A673 (cell line): ENCODE data around the gene HIGD1B.

ENCODE experiments used
- EZH2 ChIP-seq: fragments of 200-600 bp; sonication (generic); IDR thresholded peaks from 2 replicates; pipeline ENCODE4 v1.6.1; 2017; ENCODE audit warnings: borderline replicate concordance, low read depth, mild to moderate bottlenecking, mixed read lengths, antibody characterized with exemption, low read length; ENCODE audit not compliant: poor library complexity, severe bottlenecking
- TF ChIP-seq, protein P1 (sequence below): fragments of 300-800, 200-600 bp; sonication (generic); conservative IDR thresholded peaks from 2 replicates; pipeline ENCODE4 v1.5.1; 2017; ENCODE audit warnings: low read depth, mild to moderate bottlenecking, antibody characterized with exemption, low read length, moderate library complexity, mixed read lengths

DNA sequence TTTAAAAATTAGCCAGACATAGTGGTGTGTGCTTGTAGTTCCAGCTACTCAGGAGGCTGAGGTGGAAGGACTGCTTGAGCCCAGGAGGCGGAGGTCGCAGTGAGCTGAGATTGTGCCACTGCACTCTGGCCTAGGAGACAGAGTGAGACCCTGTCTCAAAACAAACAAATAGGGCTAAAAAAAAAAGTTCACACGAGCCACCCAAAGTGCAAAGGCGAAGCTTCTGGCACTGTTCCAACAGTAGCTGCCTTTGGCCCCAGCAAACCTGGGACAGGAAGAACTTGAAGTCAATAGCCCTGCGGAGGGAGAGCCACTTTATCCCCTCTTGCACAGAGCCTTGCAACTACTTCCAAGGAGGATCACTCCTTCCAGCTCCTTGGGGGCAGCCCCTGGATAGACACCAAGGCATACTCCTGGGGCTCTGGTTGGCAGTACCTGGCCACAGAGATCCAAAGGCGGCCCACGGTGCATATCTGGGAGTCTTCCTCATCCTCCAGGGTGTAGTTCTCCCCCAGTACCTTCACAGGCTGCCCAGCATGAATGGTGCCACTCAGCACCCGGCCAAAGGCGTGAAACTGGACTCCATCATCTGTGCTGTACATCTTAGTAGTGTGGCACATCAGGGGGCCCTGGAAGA is 14.7 kb downstream of the HIGD1B start:
- no peak for TF ChIP-seq EZH2
- TF ChIP-seq, protein P1, sequence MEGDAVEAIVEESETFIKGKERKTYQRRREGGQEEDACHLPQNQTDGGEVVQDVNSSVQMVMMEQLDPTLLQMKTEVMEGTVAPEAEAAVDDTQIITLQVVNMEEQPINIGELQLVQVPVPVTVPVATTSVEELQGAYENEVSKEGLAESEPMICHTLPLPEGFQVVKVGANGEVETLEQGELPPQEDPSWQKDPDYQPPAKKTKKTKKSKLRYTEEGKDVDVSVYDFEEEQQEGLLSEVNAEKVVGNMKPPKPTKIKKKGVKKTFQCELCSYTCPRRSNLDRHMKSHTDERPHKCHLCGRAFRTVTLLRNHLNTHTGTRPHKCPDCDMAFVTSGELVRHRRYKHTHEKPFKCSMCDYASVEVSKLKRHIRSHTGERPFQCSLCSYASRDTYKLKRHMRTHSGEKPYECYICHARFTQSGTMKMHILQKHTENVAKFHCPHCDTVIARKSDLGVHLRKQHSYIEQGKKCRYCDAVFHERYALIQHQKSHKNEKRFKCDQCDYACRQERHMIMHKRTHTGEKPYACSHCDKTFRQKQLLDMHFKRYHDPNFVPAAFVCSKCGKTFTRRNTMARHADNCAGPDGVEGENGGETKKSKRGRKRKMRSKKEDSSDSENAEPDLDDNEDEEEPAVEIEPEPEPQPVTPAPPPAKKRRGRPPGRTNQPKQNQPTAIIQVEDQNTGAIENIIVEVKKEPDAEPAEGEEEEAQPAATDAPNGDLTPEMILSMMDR = no peak
